ENCODE data around the gene LIN9. TPM values are rescaled to one million over a fixed set of nuclear protein-coding genes. Genes with fewer than 3 reads are reported as not detected.

Gene LIN9
- total and polyA plus RNA-seq, 2 of the 8 experiments (the other 6 are each of a cell fraction or from before 2014, with no cell fraction given), result 5.6 to 12.6 TPM

GRCh38 chr1:226357416-226357815 lies 48.5 kb upstream of the LIN9 start:
- Histone ChIP-seq H2BK120ac (replicated peaks; ENCODE audit: low read depth, low read length) (no peak overlapping the region), H3K79me1 (ENCODE audit: low read depth, low read length) (no peaks in the 10 kb centered on the region; the same call in 1 of the 2 replicates), H3K9ac (replicated peaks in 1 of 4; ENCODE audit: extremely low read depth in 1 of 4, low read depth in 3 of 4, low read length in 3 of 4) (no peak overlapping the region), H3K14ac (ENCODE audit: insufficient read length) (no peak overlapping the region), H3K18ac (ENCODE audit: extremely low read depth, low read length) (no peak overlapping the region), H3K27me3 (replicated peaks in 1 of 4; ENCODE audit: control insufficient read depth in 3 of 4, extremely low read depth in 1 of 4, insufficient read depth in 3 of 4, low read length in 3 of 4) (no peaks in the 10 kb centered on the region), H3K36me3 (ENCODE audit: control insufficient read depth in 2 of 4, insufficient read depth in 4 of 4, low read length in 3 of 4) (peaks cover 12 to 61% (median 36%) of the 10 kb centered on the region in 4 experiments; a peak in 7 of 8 replicates), H2AK5ac (ENCODE audit: low read depth, low read length) (no peak overlapping the region), H3K4me3 (ENCODE audit: extremely low read depth in 1 of 4, insufficient read depth in 2 of 4, low read depth in 3 of 4, low read length in 4 of 4) (no peak overlapping the region), H2BK12ac (ENCODE audit: low read depth, low read length) (no peak overlapping the region), H2BK20ac (ENCODE audit: low read length) (no peak overlapping the region), H4K20me1 (replicated peaks in 1 of 2; ENCODE audit: control insufficient read depth in 1 of 2, insufficient read depth in 2 of 2, low read length in 2 of 2) (no peaks in the 10 kb centered on the region), H3K4me1 (replicated peaks in 1 of 4; ENCODE audit: control insufficient read depth in 3 of 4, insufficient read depth in 4 of 4, low read length in 3 of 4) (no peaks in the 10 kb centered on the region), H3K4me2 (ENCODE audit: insufficient read depth in 1 of 2, low read depth in 2 of 2, low read length in 2 of 2) (no peak overlapping the region), H4K91ac (replicated peaks; ENCODE audit: insufficient read length, low read length) (no peak overlapping the region), H4K8ac (ENCODE audit: extremely low read depth, insufficient read depth, low read length) (no peak overlapping the region), H2AFZ (ENCODE audit: low read length) (no peak overlapping the region), H3K23ac (ENCODE audit: insufficient read length) (no peak overlapping the region), H3K4ac (replicated peaks; ENCODE audit: insufficient read length, low read depth, low read length) (no peak overlapping the region), H2BK5ac (ENCODE audit: low read depth, low read length) (no peak overlapping the region), H3K56ac (replicated peaks; ENCODE audit: insufficient read length, low read depth, low read length) (no peak overlapping the region), H4K5ac (ENCODE audit: insufficient read length, low read depth, low read length) (no peak overlapping the region), H3K27ac (ENCODE audit: low read depth, low read length) (no peak overlapping the region), H3K9me3 (ENCODE audit: insufficient read depth in 2 of 2, low read depth in 1 of 2, low read length in 1 of 2) (no peaks in the 10 kb centered on the region), H2BK15ac (ENCODE audit: low read length) (no peak overlapping the region), H3K79me2 (ENCODE audit: control insufficient read depth in 1 of 2, insufficient read depth in 2 of 2, low read length in 2 of 2) (no peaks in the 10 kb centered on the region), H3K23me2 (ENCODE audit: low read depth, low read length) (no peaks in the 10 kb centered on the region)
- ChIA-PET POLR2A (ENCODE audit: partially characterized antibody) (no interaction called here), CTCF (ENCODE audit: partially characterized antibody) (no interaction called here)
- FAIRE-seq (no peak), DNase-seq (ENCODE audit: low read depth in 1 of 2, low spot score in 2 of 2) (no peak)
- WGBS, 2 experiments (ENCODE audit: extremely low coverage in 1 of 2, insufficient coverage in 1 of 2, insufficient read length in 1 of 2, insufficient replicate concordance in 2 of 2, low coverage in 1 of 2, low lambda C conversion rate in 2 of 2, missing lambda C conversion rate in 1 of 2), result 95% methylated on average over 2 of the region's 2 CpGs; no CpG with 5 or more reads in 1 of the 2 experiments
- TF ChIP-seq GABPA (IDR thresholded peaks at IDR 0.05; ENCODE audit: borderline replicate concordance, insufficient read depth, low read length) (no peak), SIRT6 (IDR thresholded peaks at IDR 0.05; ENCODE audit: low read length) (no peak), CTBP2 (IDR thresholded peaks at IDR 0.05; ENCODE audit: borderline replicate concordance, insufficient read depth, insufficient read length, low read length) (no peak), RNF2 (IDR thresholded peaks at IDR 0.05; ENCODE audit: borderline replicate concordance, low read depth, low read length, missing control alignments, poor library complexity, severe bottlenecking) (no peak), CHD1 (IDR thresholded peaks at IDR 0.05; ENCODE audit: low read depth, low read length) (no peak), CREB1 (IDR thresholded peaks at IDR 0.05) (no peak), POLR2A (IDR thresholded peaks at IDR 0.05; ENCODE audit: control extremely low read depth in 1 of 2, low read depth in 2 of 2, low read length in 2 of 2) (no peak), CHD2 (IDR thresholded peaks at IDR 0.05; ENCODE audit: low read length) (no peak), TCF12 (IDR thresholded peaks at IDR 0.05; ENCODE audit: low read depth, low read length) (no peak), KDM5A (IDR thresholded peaks at IDR 0.05; ENCODE audit: low read length) (no peak), BCL11A (IDR thresholded peaks at IDR 0.05; ENCODE audit: low read depth in 2 of 2, low read length in 2 of 2) (no peak), SP1 (IDR thresholded peaks at IDR 0.05; ENCODE audit: low read depth, low read length) (no peak), EZH2 (IDR thresholded peaks at IDR 0.05; ENCODE audit: low read depth, low read length, severe bottlenecking) (no peak), HDAC6 (IDR thresholded peaks at IDR 0.05; ENCODE audit: low read depth, low read length) (no peak), ZNF274 (IDR thresholded peaks at IDR 0.05; ENCODE audit: borderline replicate concordance, extremely low read depth, low read length) (no peak)

Data from H1 (cell line).